Stimulated activated CD4-positive, alpha-beta T cell treated with anti-CD3 and anti-CD28 coated beads, Interleukin-15, amount 100 ng/mL, for 24 hours (primary cell): Measurements from ENCODE around the gene MYH13.

ENCODE experiments used
- DNase-seq: peaks from one replicate; pipeline ENCODE4 v3.0.0-alpha.2; 2020

The MYH13 gene

DNA sequence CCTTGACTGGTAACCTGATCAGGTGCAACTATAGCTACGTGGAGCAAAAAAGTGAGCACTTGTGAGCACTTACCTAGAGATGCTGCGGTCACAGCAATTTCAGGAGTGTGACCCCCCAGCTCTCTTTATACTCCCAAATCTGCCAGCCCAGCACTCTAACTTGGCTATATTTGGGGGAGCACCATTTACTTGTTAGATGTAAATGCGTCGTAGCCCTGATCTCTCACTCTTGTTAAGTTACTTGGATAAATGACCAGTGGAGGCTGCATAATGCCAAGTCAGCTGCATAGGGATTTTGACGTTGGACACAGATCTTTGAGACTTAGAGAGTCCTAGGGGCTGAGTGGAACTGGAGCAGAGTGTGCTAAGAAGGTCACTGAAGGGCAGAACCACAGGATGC lies at the start of gene MYH13:
Gene MYH13 (minus strand): TSS at position 101 of the 400 bp plus-strand sequence. CDS start 8,476 bp downstream, outside the sequence.
- no peak for DNase-seq

DNA sequence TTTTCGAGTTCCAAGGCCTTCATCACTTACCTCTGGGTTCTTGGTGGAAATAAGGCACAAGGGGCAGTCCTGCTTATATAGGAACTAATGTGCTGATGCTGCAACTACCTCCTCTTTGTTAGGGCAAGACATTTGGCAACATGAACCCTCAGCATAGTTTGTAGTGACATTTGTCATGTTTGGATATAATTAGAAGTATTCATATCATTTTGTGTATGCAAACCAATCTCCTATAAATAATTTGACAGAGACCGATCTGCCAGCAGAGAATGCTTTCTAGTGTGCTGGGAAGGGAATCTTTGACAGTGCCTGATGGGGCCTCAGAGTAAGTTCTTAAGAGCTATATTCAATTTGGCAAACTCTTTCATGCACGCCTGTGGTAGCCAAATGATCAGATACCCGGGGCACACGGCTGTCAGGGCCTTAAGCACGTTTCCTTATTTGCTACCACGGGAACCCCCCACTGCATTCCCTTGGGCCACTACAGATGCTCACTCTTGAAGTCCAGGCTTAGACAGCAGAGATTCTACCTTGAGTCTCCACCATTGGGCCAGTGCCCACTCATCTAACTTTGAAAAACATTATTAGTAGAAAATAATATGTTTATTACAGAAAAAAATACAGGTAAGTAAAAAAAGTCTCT lies 49.2 kb upstream of the MYH13 start, which contains the start of gene MYH8:
Gene MYH8 (minus strand): TSS at position 51 of the 643 bp plus-strand sequence. CDS start 1,723 bp downstream, outside the sequence.
- no peak for DNase-seq

DNA sequence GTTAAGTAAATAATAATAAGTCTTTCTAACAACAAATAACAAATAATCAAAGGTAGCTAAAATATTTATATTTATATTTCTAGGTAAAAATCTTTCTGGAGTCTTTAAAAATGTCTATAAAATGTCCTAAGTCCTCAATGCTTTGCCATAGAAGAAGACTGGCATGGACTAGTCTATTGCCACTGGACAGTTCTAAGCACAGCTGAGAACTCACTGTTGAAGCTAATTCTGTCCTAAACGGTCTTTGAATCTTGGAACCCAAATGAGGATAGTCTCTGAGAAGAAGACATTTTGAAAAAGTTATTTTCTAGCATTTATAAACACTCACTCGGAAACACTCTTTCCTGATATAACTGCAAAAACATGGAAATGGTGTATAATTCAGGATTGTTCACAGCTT lies 48.4 kb upstream of the MYH13 start:
- no peak for DNase-seq

DNA sequence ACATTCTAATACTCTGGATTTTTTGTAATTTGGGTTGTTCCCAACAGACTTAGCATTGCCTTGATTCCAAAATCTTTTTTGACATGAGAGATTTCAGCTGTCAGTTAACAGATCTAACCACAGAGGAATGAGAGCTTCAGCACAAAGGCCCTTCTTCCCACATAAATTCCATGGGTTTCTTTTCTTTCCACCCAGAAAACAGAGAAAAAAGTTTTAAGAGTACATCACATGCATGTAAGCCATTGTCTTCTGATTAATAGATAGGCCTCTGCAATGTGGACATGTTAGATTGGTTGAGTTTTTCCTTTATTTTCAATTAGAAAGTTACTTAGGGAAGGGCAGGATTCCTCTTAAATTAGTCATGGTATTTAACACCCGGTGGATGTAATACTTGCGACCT lies 48.0 kb upstream of the MYH13 start:
- DNase-seq = no peak

DNA sequence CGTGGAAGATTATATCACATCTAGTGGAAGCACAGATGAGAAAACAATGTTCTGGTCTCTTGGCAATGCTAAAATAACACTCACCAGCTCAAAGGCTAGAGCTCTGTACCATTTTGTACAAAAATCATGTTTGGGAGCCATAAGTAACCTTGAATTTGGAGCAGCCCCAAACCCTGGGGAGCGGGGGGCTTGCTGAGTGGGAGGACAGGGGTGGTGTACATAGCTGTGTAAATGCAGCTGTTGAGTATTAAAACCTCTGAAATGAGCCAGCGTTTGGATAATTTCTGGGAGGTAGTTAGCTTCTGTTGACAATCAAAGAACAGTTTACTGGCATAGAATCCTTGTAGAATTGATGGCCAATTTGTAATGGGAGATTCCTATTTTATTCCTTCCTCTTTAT lies 44.6 kb upstream of the MYH13 start:
- DNase-seq = no peak

DNA sequence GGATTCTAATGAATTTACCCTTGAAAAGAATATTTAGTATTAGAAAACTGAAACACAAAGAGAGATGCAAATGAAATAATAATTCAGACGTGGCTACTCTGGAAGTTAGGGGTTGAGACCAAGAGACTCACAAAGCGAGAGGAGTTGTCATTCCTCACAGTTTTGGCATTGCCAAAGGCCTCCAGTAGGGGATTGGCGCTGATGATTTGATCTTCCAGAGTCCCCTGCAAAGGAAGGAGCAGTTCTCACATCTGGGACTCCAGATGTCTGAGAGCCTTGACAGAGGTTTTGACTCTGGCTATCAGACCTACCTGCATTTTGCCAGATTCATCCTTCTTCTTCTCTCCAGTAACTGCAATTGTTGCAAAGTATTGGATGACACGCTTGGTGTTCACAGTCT lies 42.4 kb upstream of the MYH13 start:
- no peak for DNase-seq

DNA sequence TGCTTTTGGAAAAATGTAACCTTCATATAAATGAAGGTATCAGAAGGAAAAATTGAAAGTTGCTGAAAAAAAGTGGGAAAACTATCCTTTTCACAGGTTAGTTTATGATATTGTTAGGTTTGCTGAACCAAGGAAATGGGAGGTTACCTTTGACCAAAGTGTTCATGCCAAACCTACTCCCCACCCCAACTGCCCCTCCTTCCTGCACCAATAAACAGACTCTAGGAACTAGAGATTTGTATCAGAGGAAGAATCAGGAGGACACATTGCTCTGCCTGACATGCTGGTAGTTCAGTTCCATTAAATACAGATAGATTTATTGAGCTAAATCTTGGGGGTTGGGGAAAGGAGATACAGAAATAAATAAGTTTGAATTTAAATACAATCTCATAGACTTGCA lies 30.8 kb upstream of the MYH13 start:
- no peak for DNase-seq

DNA sequence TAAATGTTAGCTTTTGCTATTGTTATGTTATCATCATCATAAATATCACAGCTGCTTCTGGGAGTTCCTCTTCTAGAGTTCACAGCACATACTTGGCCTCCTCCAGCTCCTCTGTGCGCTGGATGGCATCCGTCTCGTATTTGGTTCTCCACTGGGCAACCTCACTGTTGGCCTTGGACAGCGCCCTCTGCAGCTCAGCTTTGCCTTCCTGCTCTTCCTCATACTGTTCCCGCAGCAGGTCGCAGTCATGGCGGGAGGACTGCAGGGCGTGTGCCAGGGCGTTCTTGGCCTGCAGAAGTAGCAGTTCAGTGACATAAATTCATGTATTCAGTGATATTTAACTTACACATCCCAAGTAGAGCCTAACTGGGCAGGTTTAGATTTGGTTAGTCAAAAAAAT lies 25.5 kb upstream of the MYH13 start:
- no peak for DNase-seq

DNA sequence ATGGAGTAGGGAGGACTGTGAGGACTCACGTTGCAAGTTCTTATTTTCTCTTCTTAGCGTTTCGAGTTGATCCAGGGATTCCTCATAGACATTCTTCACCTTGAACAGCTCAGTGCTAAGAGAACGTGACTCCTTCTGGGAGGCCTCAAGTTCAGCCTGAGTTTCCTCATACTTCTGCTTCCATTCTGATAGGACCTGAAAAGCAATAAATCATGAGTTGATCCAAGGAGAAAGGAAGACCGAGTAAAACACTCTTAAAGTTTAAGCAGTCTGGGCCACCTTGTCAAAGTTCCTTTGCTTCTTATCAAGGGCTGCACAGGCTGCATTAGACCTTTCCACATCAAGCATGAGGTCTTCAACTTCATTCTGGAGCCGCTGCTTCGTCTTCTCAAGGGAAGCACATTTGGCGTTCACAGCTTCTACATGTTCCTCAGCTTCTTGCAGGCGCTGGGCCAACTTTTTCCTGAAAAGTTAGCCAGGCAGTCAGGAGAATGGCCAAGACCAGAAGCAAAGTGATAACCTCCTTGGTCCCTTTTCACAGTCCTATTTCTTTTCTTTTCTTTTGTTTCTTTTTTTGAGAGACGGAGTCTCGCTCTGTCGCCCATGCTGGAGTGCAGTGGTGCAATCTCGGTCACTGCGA lies 23.8 kb upstream of the MYH13 start:
- no peak for DNase-seq

DNA sequence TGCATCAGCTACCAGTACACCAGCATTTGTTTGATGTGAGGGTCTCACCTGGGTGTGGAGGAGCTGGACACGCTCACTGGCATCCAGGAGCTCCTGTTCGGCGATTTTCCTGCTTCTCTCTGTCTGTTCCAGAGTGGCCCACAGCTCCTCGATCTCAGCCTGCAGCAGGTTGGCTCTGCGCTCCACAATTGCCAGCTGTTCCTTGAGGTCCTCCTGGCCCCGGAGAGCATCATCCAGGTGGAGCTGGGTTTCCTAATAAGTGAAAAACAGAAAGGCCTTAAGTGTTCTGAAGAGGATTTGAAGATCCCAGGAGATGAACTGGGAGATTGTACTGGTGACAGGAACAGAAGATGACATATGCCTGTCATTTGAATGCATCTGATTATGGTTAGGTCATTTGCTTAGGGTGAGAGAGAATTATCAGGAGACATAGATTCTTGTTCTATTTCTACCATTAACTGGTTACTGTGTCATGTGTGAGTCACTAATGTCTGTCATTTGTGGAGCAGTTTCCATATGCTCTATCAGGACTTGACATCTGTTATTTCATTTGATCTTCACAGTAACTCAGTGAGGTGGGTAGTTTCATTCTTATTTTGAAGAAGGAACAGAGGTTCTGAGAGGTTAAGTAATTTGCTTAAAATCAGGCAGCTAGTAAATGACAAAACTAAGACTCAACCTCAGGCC lies 21.5 kb upstream of the MYH13 start:
- no peak for DNase-seq

DNA sequence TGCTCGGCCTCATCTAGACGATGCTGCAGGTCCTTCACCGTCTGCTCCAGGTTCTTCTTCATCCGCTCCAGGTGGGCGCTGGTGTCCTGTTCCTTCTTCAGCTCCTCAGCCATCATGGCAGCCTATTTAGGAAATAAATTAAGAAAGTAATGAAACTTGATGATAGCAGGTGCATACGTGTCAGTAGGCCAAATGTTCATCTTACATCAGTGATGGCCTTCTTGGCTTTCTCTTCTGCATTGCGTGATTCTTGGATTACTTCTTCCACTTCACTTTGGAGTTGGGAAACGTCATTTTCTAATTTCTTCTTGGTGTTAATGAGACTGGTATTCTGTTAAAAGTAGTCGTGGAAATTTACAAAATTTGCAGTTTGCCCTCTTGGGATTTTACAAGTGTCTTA lies 20.1 kb upstream of the MYH13 start:
- DNase-seq = no peak

DNA sequence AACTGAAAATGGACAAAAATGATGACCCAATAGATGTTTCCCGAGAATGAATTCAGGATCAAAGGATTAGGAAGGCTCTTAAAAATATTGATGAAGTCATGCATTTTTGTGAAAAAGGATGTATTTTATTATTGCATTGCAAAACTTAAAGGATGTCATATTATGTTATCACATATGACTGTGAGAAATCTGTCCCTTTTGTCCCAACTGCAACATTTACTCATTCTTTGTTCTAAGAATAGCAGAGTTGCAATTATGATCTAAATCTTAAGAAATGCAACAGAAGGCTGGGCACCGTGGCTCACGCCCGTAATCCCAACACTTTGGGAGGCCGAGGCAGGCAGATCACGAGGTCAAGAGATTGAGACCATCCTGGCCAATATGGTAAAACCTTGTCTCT lies 13.1 kb upstream of the MYH13 start:
- no peak for DNase-seq

DNA sequence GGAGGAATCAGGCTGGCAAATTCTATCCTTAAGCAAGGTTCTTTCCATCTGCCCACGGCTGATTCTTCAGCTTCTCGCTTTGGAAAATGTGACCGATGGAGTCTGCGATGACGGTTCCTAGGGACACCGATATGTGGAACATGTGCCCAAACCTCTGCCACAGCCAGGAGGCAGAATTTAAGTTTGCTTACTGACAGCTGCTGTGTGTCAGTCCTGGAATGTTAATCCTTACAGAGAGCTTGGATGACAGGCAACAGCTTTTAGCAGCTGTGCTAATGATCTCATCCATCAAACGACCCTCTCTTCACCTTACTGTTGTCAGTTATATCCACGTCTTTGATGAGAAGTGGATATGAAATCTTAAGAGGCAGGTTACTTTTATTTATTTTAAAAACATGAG lies 11.4 kb upstream of the MYH13 start:
- no peak for DNase-seq

DNA sequence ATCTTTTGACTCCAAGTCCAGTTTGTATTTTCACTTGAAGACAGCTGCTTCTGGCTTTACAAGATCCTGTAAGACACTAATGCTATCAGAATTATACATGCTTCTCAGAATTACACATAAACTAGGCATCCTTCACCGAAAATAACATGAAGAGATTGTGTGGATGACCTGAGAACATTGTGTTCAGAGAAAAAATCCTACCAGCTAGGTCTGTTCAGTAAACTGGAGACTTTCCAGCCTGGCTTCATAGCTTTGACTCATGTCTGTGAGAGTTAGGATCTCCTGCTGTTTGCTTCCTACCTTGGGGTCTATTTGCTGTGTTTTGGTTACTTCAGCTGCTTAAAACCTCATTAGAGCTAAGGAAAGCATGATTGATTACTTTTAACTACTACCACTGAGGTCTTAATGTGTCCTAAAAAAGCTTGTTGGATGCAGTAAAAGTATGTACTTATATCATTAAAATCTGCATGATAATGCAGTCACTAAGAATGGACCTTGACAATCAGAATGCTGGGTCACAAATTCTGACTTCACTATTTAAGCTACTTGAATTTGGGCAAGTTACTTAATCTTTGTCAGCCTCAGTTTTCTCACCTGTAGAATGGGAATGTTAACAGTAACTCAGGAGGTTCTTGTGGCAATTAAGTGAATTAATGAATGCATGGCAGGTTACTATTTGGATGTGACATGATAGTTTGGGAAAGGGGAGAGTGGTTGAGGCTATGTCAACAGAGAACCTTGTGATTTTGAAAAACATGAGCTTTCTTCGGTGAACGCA lies 8.0 kb upstream of the MYH13 start:
- DNase-seq = no peak

DNA sequence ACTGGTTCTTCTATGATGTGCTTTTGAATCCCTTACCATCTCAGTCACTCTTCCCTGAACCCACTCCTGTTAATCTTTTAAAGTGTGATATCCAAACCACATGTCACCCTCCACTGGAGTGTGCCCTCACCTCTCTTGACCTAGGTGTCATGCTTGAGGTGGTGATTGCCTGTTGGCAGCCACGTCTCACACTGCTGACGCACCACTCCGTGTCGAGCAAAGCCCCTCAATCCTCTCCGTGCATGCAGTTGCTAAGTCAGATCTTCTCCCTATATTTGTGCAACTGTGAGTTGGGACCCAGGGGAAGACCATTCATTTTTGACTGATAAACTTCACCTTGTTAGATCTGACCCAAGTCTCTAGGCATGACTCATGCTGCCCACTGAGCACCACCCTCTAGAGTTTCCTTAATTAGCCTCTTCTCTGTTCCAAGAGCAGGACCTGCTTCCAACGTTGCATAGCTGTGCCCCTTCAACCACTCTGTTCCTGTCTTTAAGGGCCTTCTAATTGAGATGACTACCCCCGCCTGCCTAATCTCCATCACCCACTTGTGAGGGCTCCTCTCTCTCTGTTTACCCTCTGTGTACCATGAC lies 2.7 kb downstream of the MYH13 start:
- DNase-seq = no peak

DNA sequence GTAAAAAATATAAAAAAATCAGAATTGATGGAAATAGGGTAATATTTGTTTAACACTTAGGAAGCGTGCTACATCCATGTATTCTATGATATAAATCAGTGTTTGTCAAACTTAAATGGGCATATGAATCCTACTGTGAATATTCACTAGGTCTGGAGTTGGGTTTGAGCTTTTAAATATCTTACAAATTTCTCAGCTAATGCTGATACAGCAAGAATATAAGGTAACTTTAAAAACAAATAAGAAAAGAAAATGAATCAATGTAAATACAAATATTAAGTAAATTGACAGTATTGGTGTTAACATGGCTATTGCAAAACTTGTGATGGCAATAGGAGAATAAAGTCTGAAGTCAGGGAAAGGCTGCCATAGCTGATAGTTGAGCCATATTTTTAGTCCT lies 3.6 kb downstream of the MYH13 start:
- no peak for DNase-seq

DNA sequence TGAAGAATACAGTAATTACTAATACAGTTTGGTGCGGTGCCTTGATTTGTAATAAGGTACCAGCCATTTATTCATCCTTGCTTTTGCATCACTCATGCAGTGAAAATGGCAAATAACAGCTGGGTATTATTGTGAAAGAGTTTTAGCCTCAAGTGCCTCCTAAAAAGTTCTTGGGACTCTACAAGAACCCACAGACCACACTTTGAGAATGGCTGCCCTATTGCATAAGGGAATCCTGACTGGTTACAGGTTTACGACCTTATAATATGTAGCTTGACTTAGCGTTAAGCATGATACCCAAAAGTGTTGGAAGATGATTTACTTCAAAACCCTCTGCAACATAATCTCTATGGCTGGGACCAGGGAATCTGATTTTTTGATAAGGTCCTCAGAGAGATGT lies 4.2 kb downstream of the MYH13 start:
- DNase-seq = no peak

DNA sequence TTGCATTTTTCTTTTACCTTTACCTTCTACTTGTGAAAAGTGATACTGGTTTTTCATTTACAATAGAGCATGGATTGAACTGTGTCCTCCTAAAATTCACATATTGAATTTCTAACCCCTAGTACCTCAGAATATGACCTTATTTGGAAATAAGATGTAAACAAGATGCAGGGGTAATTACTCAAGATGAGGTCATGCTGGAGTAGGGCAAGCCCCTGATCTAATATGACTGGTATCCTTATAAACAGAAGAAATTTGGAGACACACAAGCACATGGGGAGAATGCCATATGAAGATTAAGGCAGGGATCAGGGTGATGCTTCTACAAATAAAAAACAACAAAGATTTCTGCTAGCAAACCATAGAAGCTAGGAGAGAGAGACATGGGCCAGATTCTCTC lies 12.2 kb downstream of the MYH13 start:
- no peak for DNase-seq

DNA sequence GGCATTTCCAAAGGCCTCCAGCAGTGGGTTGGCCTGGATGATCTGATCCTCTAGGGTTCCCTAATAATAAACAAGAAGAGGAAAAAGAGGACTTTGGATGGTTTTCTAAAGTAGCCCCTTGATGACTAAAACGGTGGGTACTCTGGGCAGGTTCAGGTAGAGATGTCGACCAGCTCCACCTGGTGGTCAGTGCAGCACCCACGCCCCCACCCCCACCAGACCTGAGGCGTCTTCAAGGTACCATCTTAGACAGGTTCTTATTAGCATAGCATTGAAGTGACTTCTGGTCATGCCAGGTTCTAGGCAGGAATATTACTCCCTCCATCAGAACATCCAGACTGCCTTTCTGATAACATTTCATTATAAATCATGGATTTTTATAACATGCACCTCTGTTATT lies 15.0 kb downstream of the MYH13 start:
- DNase-seq = peak; percentile 34

DNA sequence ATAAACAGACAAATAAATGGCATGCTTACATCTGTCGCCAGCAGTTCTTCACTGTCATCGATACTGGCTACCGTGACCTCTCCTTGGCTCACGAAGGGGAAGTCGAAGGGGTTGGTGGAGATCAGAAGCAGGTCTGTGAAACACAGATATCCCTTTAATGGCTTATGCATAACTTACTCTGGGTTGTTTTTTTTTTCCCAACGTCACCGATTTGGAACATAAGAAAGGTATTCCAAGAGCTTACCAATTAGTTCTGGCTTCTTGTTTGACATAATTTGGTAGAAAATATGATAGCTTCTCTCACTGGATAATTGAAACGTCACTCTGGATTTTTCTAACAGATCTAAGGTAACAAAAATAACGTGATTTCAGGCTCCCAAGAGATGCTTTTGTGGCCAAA lies 18.2 kb downstream of the MYH13 start:
- no peak for DNase-seq

DNA sequence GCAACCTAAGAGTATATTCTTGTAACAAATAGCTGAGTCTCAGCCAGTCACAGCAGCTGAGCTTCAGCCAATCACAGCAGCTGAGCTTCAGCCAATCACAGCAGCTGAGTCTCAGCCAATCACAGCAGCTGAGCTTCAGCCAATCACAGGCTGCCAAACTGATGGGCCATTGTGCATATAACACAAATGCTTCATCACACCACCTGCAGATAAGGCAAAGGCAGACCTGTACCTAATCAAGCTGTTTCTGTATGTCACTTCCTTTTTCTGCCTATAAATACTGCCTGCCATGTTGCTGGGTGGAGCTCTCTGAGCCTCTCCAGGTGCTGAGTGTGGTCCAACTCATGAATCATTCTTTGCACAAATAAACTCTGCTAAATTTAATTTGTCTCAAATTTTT lies 19.9 kb downstream of the MYH13 start:
- DNase-seq = no peak

DNA sequence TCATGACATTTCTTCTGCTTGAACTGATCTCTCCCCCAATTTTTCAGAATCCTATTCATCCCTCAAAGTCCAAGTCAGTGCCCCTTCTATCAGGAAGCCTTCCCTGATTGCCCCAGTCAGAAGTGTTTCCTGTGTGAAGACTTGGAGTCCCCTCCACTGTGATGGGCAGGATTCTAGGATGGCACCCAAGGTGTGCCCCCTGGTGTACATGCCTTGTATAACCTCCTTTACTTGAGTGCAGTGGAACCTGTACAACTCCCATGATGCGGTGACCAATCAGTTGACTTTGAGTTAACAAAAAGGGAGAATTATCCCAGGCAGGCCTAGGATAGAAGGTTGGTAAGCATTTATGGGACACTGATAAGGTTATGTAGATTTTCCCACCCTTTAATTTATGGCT lies 23.4 kb downstream of the MYH13 start:
- peak; percentile 6 for DNase-seq

DNA sequence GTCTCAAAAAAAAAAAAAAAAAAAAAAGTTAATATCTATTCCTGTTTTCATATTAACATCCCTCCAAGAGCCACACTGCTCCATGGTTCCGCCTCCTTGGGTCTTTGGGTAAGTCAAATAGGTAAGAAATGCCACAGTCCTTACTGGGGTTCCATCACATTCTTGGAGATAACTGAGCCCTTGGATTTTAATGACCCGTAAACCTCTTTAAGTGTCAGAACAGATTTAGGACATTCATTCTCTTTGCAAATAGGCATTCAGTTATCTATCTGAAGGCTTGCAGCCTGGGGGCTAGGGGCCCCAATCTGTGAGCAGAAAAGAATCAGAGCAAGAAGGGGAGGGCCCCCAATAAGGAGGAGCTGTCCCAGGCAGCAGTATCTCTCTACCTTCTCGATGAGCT lies 28.0 kb downstream of the MYH13 start:
- DNase-seq = no peak
